Gastrocnemius medialis (tissue), 4 donors: ENCODE measurements around the gene DBNL.

ENCODE experiments used
- CTCF ChIP-seq, 5 experiments: fragments of 450-650 bp in 3 of 5; fragments of 200-600 bp in 2 of 5; sonication (generic) in 2 of 5; IDR thresholded peaks in 4 of 5; conservative IDR thresholded peaks in 1 of 5; 1 replicate in 4 of 5; 2 replicates in 1 of 5; pipeline ENCODE4 v1.5.1; 2016 to 2019; ENCODE audit warnings: antibody characterized with exemption in 5 of 5, mild to moderate bottlenecking in 3 of 5, moderate library complexity in 3 of 5
- POLR2A ChIP-seq, 2 donors: fragments of 450-650 bp; IDR thresholded peaks; one replicate each; pipeline ENCODE4 v1.6.1; 2017; ENCODE audit warnings: antibody characterized with exemption in 2 of 2, mild to moderate bottlenecking in 2 of 2, moderate library complexity in 2 of 2

DNA sequence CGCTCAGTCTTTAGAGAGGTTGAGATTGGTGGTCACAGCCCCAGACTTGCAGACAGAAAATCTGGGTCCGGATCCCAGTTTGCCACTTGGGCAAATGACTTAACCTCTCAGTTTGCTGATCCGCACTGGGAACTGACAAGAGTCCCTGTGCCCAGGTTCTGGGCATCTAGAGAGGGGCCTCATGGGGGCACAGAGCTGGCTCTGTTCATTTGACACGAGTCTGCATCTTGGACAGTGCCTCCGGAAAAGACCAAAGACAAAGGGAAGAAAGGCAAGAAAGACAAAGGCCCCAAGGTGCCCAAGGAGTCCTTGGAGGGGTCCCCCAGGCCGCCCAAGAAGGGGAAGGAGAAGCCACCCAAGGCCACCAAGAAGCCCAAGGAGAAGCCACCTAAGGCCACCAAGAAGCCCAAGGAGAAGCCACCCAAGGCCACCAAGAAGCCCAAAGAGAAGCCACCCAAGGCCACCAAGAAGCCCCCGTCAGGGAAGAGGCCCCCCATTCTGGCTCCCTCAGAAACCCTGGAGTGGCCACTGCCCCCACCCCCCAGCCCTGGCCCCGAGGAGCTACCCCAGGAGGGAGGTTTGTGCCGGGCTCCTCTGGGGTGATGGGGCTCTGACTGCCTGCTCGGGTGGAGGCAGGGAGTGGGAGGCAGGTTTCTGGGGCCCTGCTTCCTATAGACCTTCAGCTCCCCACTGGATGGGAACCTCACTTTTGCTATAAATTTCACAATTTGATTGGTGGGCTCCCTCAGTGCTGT lies 62.0 kb downstream of the DBNL start:
- no peak for TF ChIP-seq CTCF (IDR thresholded peaks at IDR 0.05 in 4 of 5, conservative IDR thresholded peaks at IDR 0.05 in 1 of 5)
- no peak for TF ChIP-seq POLR2A (IDR thresholded peaks at IDR 0.05)
